HepG2 (cell line): ENCODE results near the gene COCH. TPM values are rescaled to one million over a fixed set of nuclear protein-coding genes. Genes with fewer than 3 reads are reported as not detected.

Experiments used
- CBX2 ChIP-seq, 2 experiments: fragments of 200-600 bp in 1 of 2; sonication (generic); formaldehyde crosslinking in 1 of 2; IDR thresholded peaks; 2 replicates each; pipeline versions ENCODE4 v1.7.0 to v1.8.1; 2018 to 2022; ENCODE audit warnings: low read depth in 2 of 2, low read length in 1 of 2, mild to moderate bottlenecking in 1 of 2, missing genetic modification reagents in 1 of 2
- EHMT2 ChIP-seq: fragments of 200-600 bp; sonication (generic); IDR thresholded peaks from 2 replicates; pipeline ENCODE4 v1.7.0; 2017; ENCODE audit warnings: antibody characterized with exemption, low read depth, low read length, borderline replicate concordance
- MAFG ChIP-seq: sonication (generic); formaldehyde crosslinking; IDR thresholded peaks from 2 replicates; pipeline ENCODE4 v1.5.1; 2020; ENCODE audit warnings: mild to moderate bottlenecking, missing genetic modification reagents
- SOX13 ChIP-seq, 3 experiments: fragments of 450-650 bp in 1 of 3; sonication (generic) in 1 of 3; formaldehyde crosslinking in 1 of 3; IDR thresholded peaks in 2 of 3; conservative IDR thresholded peaks in 1 of 3; 2 replicates each; pipeline versions ENCODE4 v1.5.0 to v1.6.1; 2016 to 2020; ENCODE audit warnings: antibody characterized with exemption in 1 of 3, mild to moderate bottlenecking in 1 of 3, missing compliant biosample characterization in 1 of 3, missing genetic modification reagents in 1 of 3, moderate library complexity in 1 of 3
- SOX6 ChIP-seq, 2 experiments: fragments of 450-650 bp in 1 of 2; sonication (generic) in 1 of 2; formaldehyde crosslinking in 1 of 2; IDR thresholded peaks; 2 replicates each; pipeline versions ENCODE4 v1.4.0 to v1.6.1; 2017 to 2020; ENCODE audit warnings: antibody characterized with exemption in 1 of 2, mild to moderate bottlenecking in 1 of 2, missing genetic modification reagents in 1 of 2
- ZNF75D ChIP-seq: sonication (generic); formaldehyde crosslinking; IDR thresholded peaks from 2 replicates; pipeline ENCODE4 v1.8.1; 2023; ENCODE audit warnings: missing genetic modification reagents, mild to moderate bottlenecking, borderline replicate concordance
- polyA plus RNA-seq, 8 experiments: library from polyadenylated mRNA; depleted of rRNA in 3 of 8; stranded (reverse) in 7 of 8; unstranded in 1 of 8; fragments of >200 nt; fragmentation: Illumina TruSeq in 4 of 8; extraction: Trizol in 4 of 8; gene quantifications; 2 replicates each; pipeline versions ENCODE4 v1.2.1 to v1.2.3, GENCODE V29; 2011 to 2016; ENCODE audit warnings: low read depth in 4 of 8, missing spikeins in 1 of 8, mixed read lengths in 1 of 8; ENCODE audit not compliant: insufficient read depth in 1 of 8
- total RNA-seq, 5 experiments: library from RNA; depleted of rRNA; stranded (reverse); fragments of >200 nt; fragmentation: Illumina TruSeq; extraction: Trizol; gene quantifications; 2 replicates each; pipeline ENCODE4 v1.2.3, GENCODE V29; 2016; ENCODE audit warnings: low read depth in 1 of 5
- TF ChIP-seq, protein P1 (sequence below): sonication (generic); formaldehyde crosslinking; IDR thresholded peaks from 2 replicates; pipeline ENCODE4 v1.4.0; 2020; ENCODE audit warnings: mild to moderate bottlenecking, missing genetic modification reagents
- TF ChIP-seq, protein P2 (sequence below): sonication (generic); formaldehyde crosslinking; IDR thresholded peaks from 2 replicates; pipeline ENCODE4 v1.5.1; 2020; ENCODE audit warnings: mild to moderate bottlenecking, missing genetic modification reagents, borderline replicate concordance
- TF ChIP-seq, protein P3 (sequence below): sonication (generic); formaldehyde crosslinking; IDR thresholded peaks from 2 replicates; pipeline ENCODE4 v1.8.0; 2022; ENCODE audit warnings: mild to moderate bottlenecking, missing genetic modification reagents
- TF ChIP-seq, protein P4 (sequence below): sonication (generic); formaldehyde crosslinking; IDR thresholded peaks from 2 replicates; pipeline ENCODE4 v1.4.0; 2020; ENCODE audit warnings: missing genetic modification reagents, mild to moderate bottlenecking, borderline replicate concordance
- TF ChIP-seq, protein P5 (sequence below): sonication (generic); formaldehyde crosslinking; IDR thresholded peaks from 2 replicates; pipeline ENCODE4 v1.4.0; 2020; ENCODE audit warnings: mild to moderate bottlenecking, missing genetic modification reagents

Gene COCH
- total and polyA plus RNA-seq, 2 of the 13 experiments (the other 11 are each of a cell fraction or from before 2014, with no cell fraction given): 78.2 to 79.3 TPM

DNA sequence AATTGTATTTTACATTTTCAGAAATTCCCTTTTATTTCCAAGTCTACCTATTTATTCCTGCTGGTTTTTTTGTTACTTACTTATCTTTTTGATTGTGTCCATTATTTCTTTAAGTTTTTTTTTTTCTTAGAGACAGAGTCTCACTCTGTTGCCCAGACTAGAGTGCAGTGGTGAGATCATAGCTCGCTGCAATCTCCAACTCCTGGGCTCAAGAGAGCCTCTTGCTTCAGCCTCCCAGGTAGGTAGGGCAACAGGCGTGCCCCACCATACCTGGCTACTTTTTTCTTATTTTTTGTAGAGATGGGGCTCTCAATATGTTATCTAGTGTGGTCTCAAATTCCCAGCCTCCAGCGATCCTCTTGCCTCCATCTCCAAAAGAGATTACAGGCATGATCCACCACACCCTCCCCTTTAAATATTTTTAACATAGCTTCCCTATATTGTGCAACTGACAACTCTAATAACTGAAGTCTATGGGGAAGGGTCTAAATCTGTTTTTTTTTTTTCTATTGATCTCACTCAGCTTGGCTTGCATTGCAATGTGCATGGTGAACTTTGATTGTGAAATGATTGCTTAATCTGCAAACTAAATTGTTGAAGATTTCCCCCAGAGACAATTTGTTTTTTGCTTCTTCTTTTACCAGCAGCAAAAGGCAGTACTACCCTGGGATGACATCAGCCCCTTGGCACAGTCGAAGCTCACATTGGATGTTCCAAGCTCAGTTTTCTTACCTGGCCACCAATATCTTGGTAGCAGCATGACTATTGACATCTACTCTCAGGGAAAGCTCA is 25.7 kb upstream of the COCH start (continued):
- TF ChIP-seq, protein P1, sequence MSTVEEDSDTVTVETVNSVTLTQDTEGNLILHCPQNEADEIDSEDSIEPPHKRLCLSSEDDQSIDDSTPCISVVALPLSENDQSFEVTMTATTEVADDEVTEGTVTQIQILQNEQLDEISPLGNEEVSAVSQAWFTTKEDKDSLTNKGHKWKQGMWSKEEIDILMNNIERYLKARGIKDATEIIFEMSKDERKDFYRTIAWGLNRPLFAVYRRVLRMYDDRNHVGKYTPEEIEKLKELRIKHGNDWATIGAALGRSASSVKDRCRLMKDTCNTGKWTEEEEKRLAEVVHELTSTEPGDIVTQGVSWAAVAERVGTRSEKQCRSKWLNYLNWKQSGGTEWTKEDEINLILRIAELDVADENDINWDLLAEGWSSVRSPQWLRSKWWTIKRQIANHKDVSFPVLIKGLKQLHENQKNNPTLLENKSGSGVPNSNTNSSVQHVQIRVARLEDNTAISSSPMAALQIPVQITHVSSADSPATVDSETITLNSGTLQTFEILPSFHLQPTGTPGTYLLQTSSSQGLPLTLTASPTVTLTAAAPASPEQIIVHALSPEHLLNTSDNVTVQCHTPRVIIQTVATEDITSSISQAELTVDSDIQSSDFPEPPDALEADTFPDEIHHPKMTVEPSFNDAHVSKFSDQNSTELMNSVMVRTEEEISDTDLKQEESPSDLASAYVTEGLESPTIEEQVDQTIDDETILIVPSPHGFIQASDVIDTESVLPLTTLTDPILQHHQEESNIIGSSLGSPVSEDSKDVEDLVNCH (CRISPR knock-in tag): no peak
- TF ChIP-seq SOX13 (IDR thresholded peaks at IDR 0.05) (no peak), SOX13 (CRISPR knock-in tag; conservative IDR thresholded peaks at IDR 0.05 in 1 of 2, IDR thresholded peaks at IDR 0.05 in 1 of 2) (peak in 1 of 2 experiments; percentile 25; a peak in 1 of 4 replicates), SOX6 (IDR thresholded peaks at IDR 0.05) (no peak), SOX6 (CRISPR knock-in tag; IDR thresholded peaks at IDR 0.05) (peak; percentile 30; the same call in 1 of the 2 replicates), MAFG (CRISPR knock-in tag) (no peak), ZNF75D (CRISPR knock-in tag) (no peak), CBX2 (IDR thresholded peaks at IDR 0.05; ENCODE audit: low read depth, low read length) (no peak), CBX2 (CRISPR knock-in tag; IDR thresholded peaks at IDR 0.05; ENCODE audit: low read depth) (0 out of 2 replicates have a peak, but pooled peaks have one; percentile 39), EHMT2 (0 out of 2 replicates have a peak, but pooled peaks have one; percentile 41)
- TF ChIP-seq, protein P2, sequence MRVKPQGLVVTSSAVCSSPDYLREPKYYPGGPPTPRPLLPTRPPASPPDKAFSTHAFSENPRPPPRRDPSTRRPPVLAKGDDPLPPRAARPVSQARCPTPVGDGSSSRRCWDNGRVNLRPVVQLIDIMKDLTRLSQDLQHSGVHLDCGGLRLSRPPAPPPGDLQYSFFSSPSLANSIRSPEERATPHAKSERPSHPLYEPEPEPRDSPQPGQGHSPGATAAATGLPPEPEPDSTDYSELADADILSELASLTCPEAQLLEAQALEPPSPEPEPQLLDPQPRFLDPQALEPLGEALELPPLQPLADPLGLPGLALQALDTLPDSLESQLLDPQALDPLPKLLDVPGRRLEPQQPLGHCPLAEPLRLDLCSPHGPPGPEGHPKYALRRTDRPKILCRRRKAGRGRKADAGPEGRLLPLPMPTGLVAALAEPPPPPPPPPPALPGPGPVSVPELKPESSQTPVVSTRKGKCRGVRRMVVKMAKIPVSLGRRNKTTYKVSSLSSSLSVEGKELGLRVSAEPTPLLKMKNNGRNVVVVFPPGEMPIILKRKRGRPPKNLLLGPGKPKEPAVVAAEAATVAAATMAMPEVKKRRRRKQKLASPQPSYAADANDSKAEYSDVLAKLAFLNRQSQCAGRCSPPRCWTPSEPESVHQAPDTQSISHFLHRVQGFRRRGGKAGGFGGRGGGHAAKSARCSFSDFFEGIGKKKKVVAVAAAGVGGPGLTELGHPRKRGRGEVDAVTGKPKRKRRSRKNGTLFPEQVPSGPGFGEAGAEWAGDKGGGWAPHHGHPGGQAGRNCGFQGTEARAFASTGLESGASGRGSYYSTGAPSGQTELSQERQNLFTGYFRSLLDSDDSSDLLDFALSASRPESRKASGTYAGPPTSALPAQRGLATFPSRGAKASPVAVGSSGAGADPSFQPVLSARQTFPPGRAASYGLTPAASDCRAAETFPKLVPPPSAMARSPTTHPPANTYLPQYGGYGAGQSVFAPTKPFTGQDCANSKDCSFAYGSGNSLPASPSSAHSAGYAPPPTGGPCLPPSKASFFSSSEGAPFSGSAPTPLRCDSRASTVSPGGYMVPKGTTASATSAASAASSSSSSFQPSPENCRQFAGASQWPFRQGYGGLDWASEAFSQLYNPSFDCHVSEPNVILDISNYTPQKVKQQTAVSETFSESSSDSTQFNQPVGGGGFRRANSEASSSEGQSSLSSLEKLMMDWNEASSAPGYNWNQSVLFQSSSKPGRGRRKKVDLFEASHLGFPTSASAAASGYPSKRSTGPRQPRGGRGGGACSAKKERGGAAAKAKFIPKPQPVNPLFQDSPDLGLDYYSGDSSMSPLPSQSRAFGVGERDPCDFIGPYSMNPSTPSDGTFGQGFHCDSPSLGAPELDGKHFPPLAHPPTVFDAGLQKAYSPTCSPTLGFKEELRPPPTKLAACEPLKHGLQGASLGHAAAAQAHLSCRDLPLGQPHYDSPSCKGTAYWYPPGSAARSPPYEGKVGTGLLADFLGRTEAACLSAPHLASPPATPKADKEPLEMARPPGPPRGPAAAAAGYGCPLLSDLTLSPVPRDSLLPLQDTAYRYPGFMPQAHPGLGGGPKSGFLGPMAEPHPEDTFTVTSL (CRISPR knock-in tag): 0 out of 2 replicates have a peak, but pooled peaks have one; percentile 29
- TF ChIP-seq, protein P3, sequence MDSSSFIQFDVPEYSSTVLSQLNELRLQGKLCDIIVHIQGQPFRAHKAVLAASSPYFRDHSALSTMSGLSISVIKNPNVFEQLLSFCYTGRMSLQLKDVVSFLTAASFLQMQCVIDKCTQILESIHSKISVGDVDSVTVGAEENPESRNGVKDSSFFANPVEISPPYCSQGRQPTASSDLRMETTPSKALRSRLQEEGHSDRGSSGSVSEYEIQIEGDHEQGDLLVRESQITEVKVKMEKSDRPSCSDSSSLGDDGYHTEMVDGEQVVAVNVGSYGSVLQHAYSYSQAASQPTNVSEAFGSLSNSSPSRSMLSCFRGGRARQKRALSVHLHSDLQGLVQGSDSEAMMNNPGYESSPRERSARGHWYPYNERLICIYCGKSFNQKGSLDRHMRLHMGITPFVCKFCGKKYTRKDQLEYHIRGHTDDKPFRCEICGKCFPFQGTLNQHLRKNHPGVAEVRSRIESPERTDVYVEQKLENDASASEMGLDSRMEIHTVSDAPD (CRISPR knock-in tag): no peak
- TF ChIP-seq, protein P4, sequence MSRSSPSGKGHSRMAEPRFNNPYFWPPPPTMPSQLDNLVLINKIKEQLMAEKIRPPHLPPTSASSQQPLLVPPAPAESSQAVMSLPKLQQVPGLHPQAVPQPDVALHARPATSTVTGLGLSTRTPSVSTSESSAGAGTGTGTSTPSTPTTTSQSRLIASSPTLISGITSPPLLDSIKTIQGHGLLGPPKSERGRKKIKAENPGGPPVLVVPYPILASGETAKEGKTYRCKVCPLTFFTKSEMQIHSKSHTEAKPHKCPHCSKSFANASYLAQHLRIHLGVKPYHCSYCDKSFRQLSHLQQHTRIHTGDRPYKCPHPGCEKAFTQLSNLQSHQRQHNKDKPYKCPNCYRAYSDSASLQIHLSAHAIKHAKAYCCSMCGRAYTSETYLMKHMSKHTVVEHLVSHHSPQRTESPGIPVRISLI: peak; percentile 85; the same call in 1 of the 2 replicates
- TF ChIP-seq, protein P5, sequence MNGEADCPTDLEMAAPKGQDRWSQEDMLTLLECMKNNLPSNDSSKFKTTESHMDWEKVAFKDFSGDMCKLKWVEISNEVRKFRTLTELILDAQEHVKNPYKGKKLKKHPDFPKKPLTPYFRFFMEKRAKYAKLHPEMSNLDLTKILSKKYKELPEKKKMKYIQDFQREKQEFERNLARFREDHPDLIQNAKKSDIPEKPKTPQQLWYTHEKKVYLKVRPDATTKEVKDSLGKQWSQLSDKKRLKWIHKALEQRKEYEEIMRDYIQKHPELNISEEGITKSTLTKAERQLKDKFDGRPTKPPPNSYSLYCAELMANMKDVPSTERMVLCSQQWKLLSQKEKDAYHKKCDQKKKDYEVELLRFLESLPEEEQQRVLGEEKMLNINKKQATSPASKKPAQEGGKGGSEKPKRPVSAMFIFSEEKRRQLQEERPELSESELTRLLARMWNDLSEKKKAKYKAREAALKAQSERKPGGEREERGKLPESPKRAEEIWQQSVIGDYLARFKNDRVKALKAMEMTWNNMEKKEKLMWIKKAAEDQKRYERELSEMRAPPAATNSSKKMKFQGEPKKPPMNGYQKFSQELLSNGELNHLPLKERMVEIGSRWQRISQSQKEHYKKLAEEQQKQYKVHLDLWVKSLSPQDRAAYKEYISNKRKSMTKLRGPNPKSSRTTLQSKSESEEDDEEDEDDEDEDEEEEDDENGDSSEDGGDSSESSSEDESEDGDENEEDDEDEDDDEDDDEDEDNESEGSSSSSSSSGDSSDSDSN (CRISPR knock-in tag): no peak
